HepG2 (cell line): ENCODE data around the gene INO80. TPM values are rescaled to one million over a fixed set of nuclear protein-coding genes. Genes with fewer than 3 reads are reported as not detected.

ENCODE experiments used
- ATAC-seq: fragments of 200-7000 bp; cut with Tn5 transposase; 3 replicates; pipeline ENCODE4 v1.9.1; 2020; ENCODE audit warnings: mild to moderate bottlenecking, moderate library complexity
- BruUV-seq: library from RNA; stranded (reverse); fragments of 400-500 nt; replicated peaks from 2 replicates; lab custom pipeline; 2021; lab: Mats Ljungman, UMichigan
- CTCF ChIA-PET: fragments of 300-600 bp; formaldehyde crosslinking; extraction: SDS; loops from one replicate; lab custom pipeline; 2021; ENCODE audit warnings: low total read pairs, inconsistent platforms, low intra/inter-chr PET ratio; lab: Yijun Ruan, JAX
- POLR2A ChIA-PET: fragments of 350-600 bp; sonication (Branson Sonifier 250); formaldehyde crosslinking; loops from one replicate; lab custom pipeline; 2020; ENCODE audit warnings: antibody characterized with exemption, inconsistent platforms; lab: Yijun Ruan, JAX
- DNase-seq: peaks from one replicate; pipeline ENCODE4 v3.0.0-alpha.2; 2015; ENCODE audit warnings: low spot score
- FAIRE-seq: peaks from 3 replicates; lab custom pipeline; 2011; peaks lifted over from hg19 to GRCh38; lab: Jason Lieb, UNC
- H2AFZ ChIP-seq: one replicate; pipeline ENCODE4 v1.6.1; 2011; ENCODE audit warnings: low read length, inconsistent platforms
- H3K27ac ChIP-seq: fragments of 300-600 bp; 3 replicates; pipeline ENCODE4 v1.8.0; 2011; ENCODE audit warnings: mixed run types, mild to moderate bottlenecking, mixed read lengths, low read length, inconsistent platforms; ENCODE audit not compliant: insufficient read depth; ENCODE audit errors: extremely low read length
- H3K27me3 ChIP-seq, 2 experiments: fragments of 200-600 bp in 1 of 2; 2 replicates in 1 of 2; 3 replicates in 1 of 2; pipeline versions ENCODE4 v1.6.0 to v1.8.0; 2011; ENCODE audit warnings: low read length in 2 of 2, mild to moderate bottlenecking in 2 of 2, moderate library complexity in 2 of 2, inconsistent platforms in 1 of 2; ENCODE audit not compliant: insufficient read depth in 2 of 2, control insufficient read depth in 1 of 2
- H3K36me3 ChIP-seq, 2 experiments: fragments of 200-600 bp in 1 of 2; replicated peaks in 1 of 2; 2 replicates in 1 of 2; 3 replicates in 1 of 2; pipeline versions ENCODE4 v1.5.1 to v1.8.0; 2011; ENCODE audit warnings: low read length in 2 of 2, inconsistent platforms in 1 of 2; ENCODE audit not compliant: insufficient read depth in 2 of 2, control insufficient read depth in 1 of 2
- H3K4me1 ChIP-seq: 2 replicates; pipeline ENCODE4 v1.5.1; 2012; ENCODE audit warnings: low read length, inconsistent platforms; ENCODE audit not compliant: insufficient read depth
- H3K4me2 ChIP-seq: 2 replicates; pipeline ENCODE4 v1.6.0; 2011; ENCODE audit warnings: low read depth, low read length, inconsistent platforms
- H3K4me3 ChIP-seq, 3 experiments: fragments of 200-600 bp in 1 of 3; sonication (generic), shearing (Covaris generic) in 1 of 3; replicated peaks in 1 of 3; 2 replicates each; pipeline ENCODE4 v1.5.1; 2011 to 2016; ENCODE audit warnings: low read length in 3 of 3, inconsistent platforms in 2 of 3, low read depth in 2 of 3, mild to moderate bottlenecking in 2 of 3, control low read depth in 1 of 3, mixed read lengths in 1 of 3; ENCODE audit not compliant: insufficient read depth in 1 of 3
- H3K79me2 ChIP-seq: one replicate; pipeline ENCODE4 v1.6.1; 2011; ENCODE audit warnings: low read length, inconsistent platforms; ENCODE audit not compliant: insufficient read depth
- H3K9ac ChIP-seq: 2 replicates; pipeline ENCODE4 v1.6.0; 2011; ENCODE audit warnings: mild to moderate bottlenecking, low read depth, low read length, inconsistent platforms; ENCODE audit not compliant: insufficient read depth
- H3K9me3 ChIP-seq: 2 replicates; pipeline ENCODE4 v1.5.1; 2012; ENCODE audit warnings: mild to moderate bottlenecking, low read length
- H4K20me1 ChIP-seq: 2 replicates; pipeline ENCODE4 v1.6.0; 2011; ENCODE audit warnings: inconsistent platforms, mild to moderate bottlenecking, low read length, moderate library complexity; ENCODE audit not compliant: insufficient read depth
- ATF1 ChIP-seq: IDR thresholded peaks from 2 replicates; pipeline ENCODE4 v1.6.1; 2016; ENCODE audit warnings: mild to moderate bottlenecking, control low read depth
- ATF7 ChIP-seq, 2 experiments: fragments of 450-650 bp in 1 of 2; sonication (generic) in 1 of 2; formaldehyde crosslinking in 1 of 2; IDR thresholded peaks; 2 replicates each; pipeline versions ENCODE4 v1.4.0 to v1.6.1; 2016 to 2020; ENCODE audit warnings: antibody characterized with exemption in 1 of 2, mild to moderate bottlenecking in 1 of 2, missing genetic modification reagents in 1 of 2
- CEBPB ChIP-seq: IDR thresholded peaks from 2 replicates; pipeline ENCODE4 v1.6.1; 2011; ENCODE audit warnings: low read depth, low read length, improper control_type of control experiment, borderline replicate concordance
- ETV5 ChIP-seq: IDR thresholded peaks from 2 replicates; pipeline ENCODE4 v1.6.1; 2018; ENCODE audit warnings: missing biosample characterization, missing genetic modification reagents, inconsistent platforms, borderline replicate concordance
- FOXO4 ChIP-seq: sonication (generic); formaldehyde crosslinking; conservative IDR thresholded peaks from 2 replicates; pipeline ENCODE4 v1.8.1; 2023; ENCODE audit warnings: missing genetic modification reagents
- ZNF121 ChIP-seq: sonication (generic); formaldehyde crosslinking; IDR thresholded peaks from 2 replicates; pipeline ENCODE4 v1.5.0; 2020; ENCODE audit warnings: mild to moderate bottlenecking, missing genetic modification reagents
- WGBS: methylation state at CpG from one replicate; pipeline ENCODE4 v1.1.6; 2017; ENCODE audit warnings: low lambda C conversion rate; 5-methylcytosine and 5-hydroxymethylcytosine counted together
- in situ Hi-C: cut with HindIII; loops from 2 replicates; pipeline ENCODE4 v1.10.0; 2017; ENCODE audit warnings: low pct_unique_long_range_greater_than_20kb; ENCODE audit not compliant: extremely low pct_ligation_motif_present
- intact Hi-C: fragments of 100-400 bp; cut with micrococcal nuclease; formaldehyde crosslinking; loops from one replicate; pipeline ENCODE4 v1.10.0; 2022; ENCODE audit not compliant: unreplicated experiment
- polyA plus RNA-seq, 8 experiments: library from polyadenylated mRNA; depleted of rRNA in 3 of 8; stranded (reverse) in 7 of 8; unstranded in 1 of 8; fragments of >200 nt; fragmentation: Illumina TruSeq in 4 of 8; extraction: Trizol in 4 of 8; gene quantifications; 2 replicates each; pipeline versions ENCODE4 v1.2.1 to v1.2.3, GENCODE V29; 2011 to 2016; ENCODE audit warnings: low read depth in 4 of 8, missing spikeins in 1 of 8, mixed read lengths in 1 of 8; ENCODE audit not compliant: insufficient read depth in 1 of 8
- total RNA-seq, 5 experiments: library from RNA; depleted of rRNA; stranded (reverse); fragments of >200 nt; fragmentation: Illumina TruSeq; extraction: Trizol; gene quantifications; 2 replicates each; pipeline ENCODE4 v1.2.3, GENCODE V29; 2016; ENCODE audit warnings: low read depth in 1 of 5
- TF ChIP-seq, protein P1 (sequence below): sonication (generic); formaldehyde crosslinking; IDR thresholded peaks from 2 replicates; pipeline ENCODE4 v1.4.0; 2020; ENCODE audit warnings: mild to moderate bottlenecking, low read depth, missing genetic modification reagents

INO80 gene
- total and polyA plus RNA-seq, 2 of the 13 experiments (the other 11 are each of a cell fraction or from before 2014, with no cell fraction given) = 3.6 to 14.8 TPM

- TF ChIP-seq, protein P1, sequence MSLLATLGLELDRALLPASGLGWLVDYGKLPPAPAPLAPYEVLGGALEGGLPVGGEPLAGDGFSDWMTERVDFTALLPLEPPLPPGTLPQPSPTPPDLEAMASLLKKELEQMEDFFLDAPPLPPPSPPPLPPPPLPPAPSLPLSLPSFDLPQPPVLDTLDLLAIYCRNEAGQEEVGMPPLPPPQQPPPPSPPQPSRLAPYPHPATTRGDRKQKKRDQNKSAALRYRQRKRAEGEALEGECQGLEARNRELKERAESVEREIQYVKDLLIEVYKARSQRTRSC (CRISPR knock-in tag) = no peak
- no peak for TF ChIP-seq ATF1
- TF ChIP-seq ZNF121 (CRISPR knock-in tag) = no peak
- no peak for TF ChIP-seq CEBPB
- no peak for TF ChIP-seq FOXO4 (CRISPR knock-in tag)
Measured at GRCh38 chr15:41073028-41073427, 43.1 kb downstream of the INO80 start (continued).

DNA sequence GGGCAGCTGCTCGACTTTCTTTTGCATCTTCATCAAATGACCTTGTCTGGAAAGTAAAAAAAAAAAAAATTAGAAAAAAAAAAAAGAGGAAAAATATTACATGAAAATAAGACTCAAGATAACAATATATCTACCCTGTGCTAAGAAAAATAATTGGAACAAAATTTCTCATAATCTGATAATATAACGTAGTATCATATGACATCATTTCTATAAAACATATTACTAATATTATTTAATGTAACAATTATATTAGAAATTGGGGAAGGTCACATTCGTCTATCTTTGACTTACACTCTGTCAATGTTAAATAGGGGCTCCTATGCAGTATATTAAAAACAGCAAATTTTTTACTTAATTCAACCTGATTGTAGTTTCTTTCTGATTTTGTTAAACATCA lies 44.1 kb downstream of the INO80 start:
- DNase-seq (no peak), FAIRE-seq (no peak), ATAC-seq (no peak)
- no peak overlapping the region for H3K4me3 ChIP-seq
- H3K4me1 ChIP-seq = no peaks in the 10 kb centered on the region
- ChIA-PET CTCF (no interaction called here), POLR2A (no interaction called here)
- H3K4me2 ChIP-seq = no peak overlapping the region
- intact Hi-C loops (no loop called here), in situ Hi-C loops (no loop called here)
- H3K27me3 ChIP-seq = no peaks in the 10 kb centered on the region
- no peak overlapping the region for H3K27ac ChIP-seq
- peaks cover 23 to 73% of the 10 kb centered on the region in 2 experiments for H3K36me3 ChIP-seq
- no TSS peak for BruUV-seq
- no peaks in the 10 kb centered on the region for H3K9me3 ChIP-seq
- 98% methylated on average over 3 of the region's 3 CpGs for WGBS
- no peak overlapping the region for H2AFZ ChIP-seq
- no peaks in the 10 kb centered on the region for H3K79me2 ChIP-seq
- no peak overlapping the region for H3K9ac ChIP-seq
- no peaks in the 10 kb centered on the region for H4K20me1 ChIP-seq
- TF ChIP-seq ETV5 (CRISPR knock-in tag) (no peak), ATF7 (IDR thresholded peaks at IDR 0.05) (peak; percentile 67), ATF7 (CRISPR knock-in tag; IDR thresholded peaks at IDR 0.05) (no peak)
